Cardiac muscle cell (in vitro differentiated cells and primary cell): Measurements from ENCODE around the gene AREG. TPM values are rescaled to one million over a fixed set of nuclear protein-coding genes. Genes with fewer than 3 reads are reported as not detected.
A peak's percentile ranks its signal among the peaks of the same experiment; 100 is the strongest.

Experiments
- DNase-seq, 2 donors: peaks; one replicate each; pipeline versions ENCODE4 v3.0.0 to v3.0.0-alpha.2; 2010 to 2017; ENCODE audit warnings: low read depth in 1 of 2, low spot score in 1 of 2
- H3K27ac ChIP-seq: fragments of 200-600 bp; sonication (generic); 2 replicates; pipeline ENCODE4 v1.5.1; 2016
- H3K27me3 ChIP-seq: fragments of 200-600 bp; sonication (generic); 2 replicates; pipeline ENCODE4 v1.6.0; 2016; ENCODE audit warnings: control low read depth
- H3K36me3 ChIP-seq: fragments of 200-600 bp; sonication (generic); 2 replicates; pipeline ENCODE4 v1.5.1; 2016; ENCODE audit warnings: control low read depth
- H3K4me1 ChIP-seq: fragments of 200-600 bp; sonication (generic); 2 replicates; pipeline ENCODE4 v1.8.1; 2017; ENCODE audit warnings: low read depth, mild to moderate bottlenecking, mixed run types
- H3K4me3 ChIP-seq: fragments of 200-600 bp; sonication (generic); 2 replicates; pipeline ENCODE4 v1.5.1; 2016; ENCODE audit warnings: mild to moderate bottlenecking
- H3K9me3 ChIP-seq: fragments of 200-600 bp; sonication (generic); 2 replicates; pipeline ENCODE4 v1.5.1; 2017; ENCODE audit warnings: low read depth, mild to moderate bottlenecking, control low read depth
- CTCF ChIP-seq: IDR thresholded peaks from 2 replicates; pipeline ENCODE4 v1.5.1; 2012; ENCODE audit warnings: low read depth, mild to moderate bottlenecking, low read length
- polyA plus RNA-seq: library from polyadenylated mRNA; unstranded; fragments of >200 nt; fragmentation: Nextera tagmentation; extraction: Ambion mirVana; gene quantifications from 2 replicates; pipeline ENCODE4 v1.2.1, GENCODE V29; 2016
- total RNA-seq: library from RNA; depleted of rRNA; stranded (reverse); fragments of >200 nt; gene quantifications from 2 replicates; pipeline ENCODE4 v1.2.3, GENCODE V29; 2016

The AREG gene
- total and polyA plus RNA-seq, 2 experiments from 2014 or later, result 0.65 TPM; not detected in 1

DNA sequence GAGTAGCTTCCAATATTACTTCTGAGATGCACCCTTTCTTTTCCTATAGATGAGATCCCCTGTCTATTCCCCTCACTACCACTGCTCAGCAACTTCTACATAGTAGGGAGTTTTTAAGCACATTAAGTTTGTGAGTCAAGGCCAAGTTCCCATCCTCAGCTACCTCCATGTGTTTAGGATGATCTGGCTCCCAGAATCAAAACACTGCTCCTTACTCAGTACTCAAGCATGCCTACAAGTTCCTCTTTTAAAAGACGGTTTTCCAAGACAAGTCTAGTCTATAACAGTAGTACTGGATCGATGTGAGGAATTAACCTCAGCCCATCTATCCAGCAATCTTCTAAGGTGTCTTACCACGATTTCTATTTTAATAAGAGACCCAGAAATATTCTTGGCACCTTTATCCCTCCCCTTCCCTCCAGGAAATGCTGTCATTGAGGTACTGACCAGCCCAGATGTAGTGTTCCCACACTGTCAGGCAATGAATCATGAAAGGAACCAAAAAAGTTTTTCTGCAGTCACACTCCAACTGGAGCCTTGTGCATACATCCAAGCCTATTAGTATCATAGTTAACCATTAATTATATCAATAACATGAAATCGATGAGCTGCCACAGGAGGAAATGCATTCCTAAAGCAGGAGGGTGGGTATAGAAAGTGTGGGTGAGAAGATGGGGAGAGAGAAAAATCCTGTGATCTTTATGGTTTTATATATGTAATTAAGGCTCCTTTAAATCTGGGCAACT is 29.6 kb downstream of the AREG start:
- Histone ChIP-seq H3K36me3 (no peaks in the 10 kb centered on the region), H3K4me1 (no peaks in the 10 kb centered on the region), H3K9me3 (no peaks in the 10 kb centered on the region), H3K27ac (no peak overlapping the region), H3K27me3 (no peaks in the 10 kb centered on the region), H3K4me3 (no peak overlapping the region)
- no peak for TF ChIP-seq CTCF
- DNase-seq, result peak in 1 of 2 donors; percentile 9

- H3K9me3 ChIP-seq, result no peaks in the 10 kb centered on the region
- TF ChIP-seq CTCF, result no peak
- no peaks in the 10 kb centered on the region for H3K36me3 ChIP-seq
- no peak for DNase-seq
- no peak overlapping the region for H3K27ac ChIP-seq
- H3K27me3 ChIP-seq, result no peaks in the 10 kb centered on the region
- H3K4me3 ChIP-seq, result no peak overlapping the region
- H3K4me1 ChIP-seq, result no peaks in the 10 kb centered on the region
Observed at GRCh38 chr4:74475091-74475800, 30.3 kb downstream of the AREG start.

DNA sequence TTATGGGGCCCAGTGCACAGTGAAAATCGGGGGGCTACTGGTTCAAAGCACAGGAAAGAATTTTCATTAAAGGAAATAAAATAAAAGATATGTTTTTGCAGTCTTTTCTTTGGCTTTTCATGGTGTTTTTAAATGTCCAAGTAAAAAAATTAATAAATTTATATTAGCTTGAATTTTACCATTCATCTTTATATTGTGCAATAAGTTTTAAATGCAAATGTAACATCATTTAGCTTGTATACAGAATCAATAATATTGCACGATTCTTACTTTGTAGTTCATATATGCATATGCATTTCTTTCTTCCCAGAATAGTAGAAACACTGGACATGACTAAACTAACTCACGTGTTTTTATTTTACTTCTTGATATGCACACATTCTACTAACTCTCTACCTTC is 31.0 kb downstream of the AREG start:
- no peak for TF ChIP-seq CTCF
- DNase-seq, result no peak
- Histone ChIP-seq H3K4me3 (no peak overlapping the region), H3K9me3 (no peaks in the 10 kb centered on the region), H3K4me1 (no peaks in the 10 kb centered on the region), H3K36me3 (no peaks in the 10 kb centered on the region), H3K27ac (no peak overlapping the region), H3K27me3 (no peaks in the 10 kb centered on the region)

- Histone ChIP-seq H3K36me3 (no peaks in the 10 kb centered on the region), H3K27me3 (no peaks in the 10 kb centered on the region), H3K9me3 (no peaks in the 10 kb centered on the region), H3K4me1 (no peaks in the 10 kb centered on the region), H3K4me3 (no peak overlapping the region), H3K27ac (no peak overlapping the region)
- no peak for TF ChIP-seq CTCF
- no peak for DNase-seq
Observed at GRCh38 chr4:74479009-74479408, 34.1 kb downstream of the AREG start.

- H3K27me3 ChIP-seq, result no peaks in the 10 kb centered on the region
- H3K4me1 ChIP-seq, result no peaks in the 10 kb centered on the region
- H3K36me3 ChIP-seq, result no peaks in the 10 kb centered on the region
- H3K9me3 ChIP-seq, result no peaks in the 10 kb centered on the region
- H3K27ac ChIP-seq, result no peak overlapping the region
- DNase-seq, result no peak
- TF ChIP-seq CTCF, result no peak
- no peak overlapping the region for H3K4me3 ChIP-seq
Observed at GRCh38 chr4:74480267-74480666, 35.3 kb downstream of the AREG start.
